ENCODE measurements around the gene NR5A2. TPM values are rescaled to one million over a fixed set of nuclear protein-coding genes. Genes with fewer than 3 reads are reported as not detected.

NR5A2 gene
- polyA plus RNA-seq, 3 donors: 0.03 to 0.31 TPM; not detected in 1

DNA sequence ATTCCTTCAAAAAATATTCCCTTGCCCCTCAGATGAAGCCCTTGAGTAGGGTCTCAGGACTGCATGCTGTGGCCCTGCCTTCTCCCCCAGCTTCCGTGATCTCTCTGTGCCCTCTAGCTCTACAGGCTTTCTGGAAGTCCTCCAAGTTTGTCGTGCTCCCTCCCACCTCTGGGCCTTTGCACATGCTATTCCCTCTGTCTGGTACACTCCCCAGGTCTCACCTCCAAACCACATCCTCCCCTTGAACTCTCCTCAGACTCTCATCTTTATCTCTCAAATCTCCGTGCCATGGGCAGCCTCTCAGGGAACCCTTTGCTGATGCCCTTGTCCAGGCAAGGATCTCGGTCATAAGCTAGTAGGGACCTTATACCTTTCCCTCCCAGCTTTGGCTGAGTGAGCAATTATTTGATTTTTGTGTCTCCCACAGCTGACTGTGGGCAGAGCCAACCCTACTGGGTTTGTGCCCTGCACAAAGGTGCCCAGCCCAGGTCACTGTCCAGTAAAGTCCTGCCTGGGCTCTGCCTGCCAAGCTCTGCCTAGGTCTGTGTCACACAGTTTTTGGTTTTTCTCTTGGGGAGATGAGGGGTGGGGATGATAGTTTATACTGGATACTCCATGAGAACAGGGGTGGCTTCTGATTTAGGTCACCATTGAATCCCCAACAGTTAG lies 194.2 kb downstream of the NR5A2 start:
- Mint-ChIP-seq H3K27ac (peak overlapping the region in 1 of 7 donors; percentile 3), H3K4me1 (peaks cover 13% of the 10 kb centered on the region), H3K27me3 (ENCODE audit: low read depth in 3 of 3) (peaks cover 1 to 2% (median 1%) of the 10 kb centered on the region in 3 donors), H3K9me3 (peaks cover 0 to 2% (median 0%) of the 10 kb centered on the region in 7 donors), H3K36me3 (no peaks in the 10 kb centered on the region), H3K4me3 (no peak overlapping the region)
- no peaks in the 10 kb centered on the region for H3K79me2 ChIP-seq (ENCODE audit: insufficient read depth, low read length)
- H4K20me1 ChIP-seq (ENCODE audit: insufficient read depth, low read length): no peaks in the 10 kb centered on the region
- H3K36me3 ChIP-seq (replicated peaks in 1 of 2; ENCODE audit: control insufficient read depth in 1 of 2, insufficient read depth in 2 of 2, low read length in 2 of 2): no peaks in the 10 kb centered on the region
- no peak overlapping the region for H3K4me2 ChIP-seq (replicated peaks; ENCODE audit: extremely low read depth, low read length, poor library complexity, severe bottlenecking)
- no peaks in the 10 kb centered on the region for H3K27me3 ChIP-seq (ENCODE audit: control insufficient read depth in 2 of 2, insufficient read depth in 2 of 2, low read length in 2 of 2)
- H3K9me3 ChIP-seq (replicated peaks in 1 of 2; ENCODE audit: control insufficient read depth in 1 of 2, insufficient read depth in 1 of 2, low read length in 2 of 2): no peaks in the 10 kb centered on the region
- TF ChIP-seq, protein P1, sequence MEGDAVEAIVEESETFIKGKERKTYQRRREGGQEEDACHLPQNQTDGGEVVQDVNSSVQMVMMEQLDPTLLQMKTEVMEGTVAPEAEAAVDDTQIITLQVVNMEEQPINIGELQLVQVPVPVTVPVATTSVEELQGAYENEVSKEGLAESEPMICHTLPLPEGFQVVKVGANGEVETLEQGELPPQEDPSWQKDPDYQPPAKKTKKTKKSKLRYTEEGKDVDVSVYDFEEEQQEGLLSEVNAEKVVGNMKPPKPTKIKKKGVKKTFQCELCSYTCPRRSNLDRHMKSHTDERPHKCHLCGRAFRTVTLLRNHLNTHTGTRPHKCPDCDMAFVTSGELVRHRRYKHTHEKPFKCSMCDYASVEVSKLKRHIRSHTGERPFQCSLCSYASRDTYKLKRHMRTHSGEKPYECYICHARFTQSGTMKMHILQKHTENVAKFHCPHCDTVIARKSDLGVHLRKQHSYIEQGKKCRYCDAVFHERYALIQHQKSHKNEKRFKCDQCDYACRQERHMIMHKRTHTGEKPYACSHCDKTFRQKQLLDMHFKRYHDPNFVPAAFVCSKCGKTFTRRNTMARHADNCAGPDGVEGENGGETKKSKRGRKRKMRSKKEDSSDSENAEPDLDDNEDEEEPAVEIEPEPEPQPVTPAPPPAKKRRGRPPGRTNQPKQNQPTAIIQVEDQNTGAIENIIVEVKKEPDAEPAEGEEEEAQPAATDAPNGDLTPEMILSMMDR (IDR thresholded peaks at IDR 0.05): no peak
- H3K4me1 ChIP-seq (ENCODE audit: control insufficient read depth in 1 of 2, insufficient read depth in 2 of 2, low read length in 2 of 2): peaks cover 8 to 11% of the 10 kb centered on the region in 2 donors
- H3K27ac ChIP-seq (ENCODE audit: low read depth in 1 of 2, low read length in 2 of 2): no peak overlapping the region
- DNase-seq: no peak
- no peak overlapping the region for H3K9ac ChIP-seq (ENCODE audit: insufficient read depth, low read length, poor library complexity, severe bottlenecking)
- 94% methylated on average over 3 of the region's 4 CpGs for WGBS (ENCODE audit: insufficient coverage)
- intact Hi-C loops (cut with micrococcal nuclease): no loop called here
- no peak overlapping the region for H3K4me3 ChIP-seq (replicated peaks in 1 of 3; ENCODE audit: low read depth in 2 of 3, low read length in 3 of 3)
- no peak overlapping the region for H2AFZ ChIP-seq (ENCODE audit: insufficient read depth, low read depth, low read length, poor library complexity, severe bottlenecking)

- no peaks in the 10 kb centered on the region for H3K9me3 ChIP-seq (replicated peaks in 1 of 2; ENCODE audit: control insufficient read depth in 1 of 2, insufficient read depth in 1 of 2, low read length in 2 of 2)
- Mint-ChIP-seq H3K9me3 (peaks cover 0 to 2% (median 0%) of the 10 kb centered on the region in 7 donors), H3K27ac (peak overlapping the region in 1 of 7 donors; percentile 65), H3K36me3 (no peaks in the 10 kb centered on the region), H3K4me3 (no peak overlapping the region), H3K27me3 (ENCODE audit: low read depth in 3 of 3) (peaks cover 2 to 3% (median 3%) of the 10 kb centered on the region in 3 donors), H3K4me1 (peaks cover 16% of the 10 kb centered on the region)
- H3K27me3 ChIP-seq (ENCODE audit: control insufficient read depth in 2 of 2, insufficient read depth in 2 of 2, low read length in 2 of 2): no peaks in the 10 kb centered on the region
- no peak overlapping the region for H3K27ac ChIP-seq (ENCODE audit: low read depth in 1 of 2, low read length in 2 of 2)
- TF ChIP-seq, protein P1 (IDR thresholded peaks at IDR 0.05): no peak
- no peaks in the 10 kb centered on the region for H4K20me1 ChIP-seq (ENCODE audit: insufficient read depth, low read length)
- intact Hi-C loops (cut with micrococcal nuclease): no loop called here
- no peak overlapping the region for H3K4me3 ChIP-seq (replicated peaks in 1 of 3; ENCODE audit: low read depth in 2 of 3, low read length in 3 of 3)
- H3K4me2 ChIP-seq (replicated peaks; ENCODE audit: extremely low read depth, low read length, poor library complexity, severe bottlenecking): no peak overlapping the region
- H2AFZ ChIP-seq (ENCODE audit: insufficient read depth, low read depth, low read length, poor library complexity, severe bottlenecking): no peak overlapping the region
- WGBS (ENCODE audit: insufficient coverage): no CpG with 5 or more reads among the region's 2 CpGs
- H3K36me3 ChIP-seq (replicated peaks in 1 of 2; ENCODE audit: control insufficient read depth in 1 of 2, insufficient read depth in 2 of 2, low read length in 2 of 2): no peaks in the 10 kb centered on the region
- no peak for DNase-seq
- H3K79me2 ChIP-seq (ENCODE audit: insufficient read depth, low read length): no peaks in the 10 kb centered on the region
- no peak overlapping the region for H3K9ac ChIP-seq (ENCODE audit: insufficient read depth, low read length, poor library complexity, severe bottlenecking)
- peaks cover 12 to 14% of the 10 kb centered on the region in 2 donors for H3K4me1 ChIP-seq (ENCODE audit: control insufficient read depth in 1 of 2, insufficient read depth in 2 of 2, low read length in 2 of 2)
These were observed 195.7 kb downstream of the NR5A2 start for GRCh38 chr1:200223207-200223606.
